Measurements from ENCODE around the gene VAV3.

VAV3 gene

GRCh38 chr1:107974090-107974489 is 9.1 kb upstream of the VAV3 start:
- no peak for DNase-seq (ENCODE audit: low read depth)

DNA sequence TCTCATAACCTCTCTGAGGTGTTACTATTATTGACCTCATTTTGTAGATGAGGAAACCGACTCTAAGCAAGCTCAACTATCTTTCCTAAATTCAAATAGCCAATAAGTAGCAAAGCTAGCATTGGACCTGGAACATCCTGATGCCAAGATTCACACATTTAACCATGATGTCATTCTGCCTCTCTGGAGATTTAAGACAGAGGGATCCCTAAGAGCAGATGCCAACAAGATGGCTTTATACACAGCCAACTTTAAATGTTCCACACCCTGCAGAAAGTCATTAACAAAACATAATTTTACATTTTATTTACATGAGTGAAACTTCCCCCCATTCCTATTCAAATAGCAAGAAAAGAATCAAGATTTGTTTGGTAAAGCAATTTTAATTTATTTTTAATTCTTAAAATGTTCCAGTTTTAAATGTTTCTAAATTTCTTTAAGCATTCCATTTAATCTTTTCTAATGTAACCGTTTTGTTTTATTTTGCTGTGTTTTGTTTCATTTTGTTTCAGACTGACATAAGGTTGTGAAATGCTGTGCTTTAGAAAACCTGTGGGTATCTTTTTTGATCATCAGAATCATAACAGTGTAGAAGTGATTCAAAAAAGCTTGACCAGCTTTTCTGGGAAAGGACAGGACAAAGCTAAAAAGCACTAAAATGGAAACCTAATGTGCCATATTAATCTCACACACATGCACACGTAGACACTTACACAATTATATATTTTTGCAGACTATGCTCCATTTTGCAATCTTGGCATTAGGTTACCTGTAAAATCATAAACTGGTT is 7.6 kb upstream of the VAV3 start:
- DNase-seq (ENCODE audit: low read depth), result no peak

DNA sequence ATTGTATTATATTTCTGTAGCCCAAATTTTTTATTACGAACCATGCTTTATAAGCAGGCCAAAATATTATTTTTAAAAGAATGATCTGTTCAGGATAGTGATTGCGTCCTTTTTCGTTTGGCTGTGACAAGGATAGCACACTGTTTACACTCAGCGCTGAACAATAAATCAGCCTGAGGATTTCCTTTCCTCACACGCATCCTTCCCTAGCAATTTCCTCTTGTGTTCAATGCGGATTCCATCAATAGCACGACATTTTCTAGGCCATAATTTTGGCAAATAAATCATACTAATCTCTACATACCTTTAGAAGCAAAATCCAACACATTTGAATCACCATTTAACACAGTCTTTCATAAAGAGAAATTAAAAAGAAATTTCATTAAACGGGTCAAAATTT is 1.6 kb upstream of the VAV3 start:
- no peak for DNase-seq (ENCODE audit: low read depth)

DNA sequence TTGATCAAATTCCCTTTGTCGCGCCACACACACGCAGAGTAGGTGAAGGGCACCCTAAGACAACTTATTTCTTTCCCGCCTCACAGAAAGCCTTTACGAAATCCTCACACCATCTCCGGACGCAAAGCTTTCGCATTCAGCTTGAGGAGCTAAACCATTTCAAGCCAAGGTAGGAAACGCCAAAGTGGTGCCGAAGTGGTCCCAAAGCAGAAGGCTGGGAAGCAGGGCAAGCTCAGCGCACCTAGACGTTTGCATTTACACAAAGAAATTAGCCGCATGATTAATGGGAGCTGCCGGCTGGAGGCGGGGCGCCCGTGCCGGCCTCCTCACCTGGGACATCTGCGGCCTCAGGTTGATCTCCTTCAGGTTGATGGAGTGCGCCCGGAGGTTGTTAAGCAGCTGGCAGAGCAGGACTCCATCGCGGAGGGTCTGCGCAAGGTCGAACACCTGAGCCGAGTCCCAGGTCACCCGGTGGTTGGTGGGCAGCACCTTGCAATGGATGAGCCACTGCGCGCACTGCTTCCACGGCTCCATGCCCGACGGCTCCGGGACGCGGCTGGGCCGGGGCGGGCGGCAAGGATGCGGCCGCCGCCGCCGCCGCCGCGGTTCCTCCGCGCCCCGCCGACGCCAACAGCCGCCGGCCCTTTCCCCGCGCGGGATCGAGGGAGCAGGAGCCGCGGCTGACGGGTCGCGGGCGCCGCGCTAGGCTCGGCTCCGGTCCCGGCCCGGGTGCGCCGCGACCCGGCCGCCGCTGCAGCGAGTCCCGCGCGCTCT is 457 bp downstream of the VAV3 start:
- no peak for DNase-seq (ENCODE audit: low read depth)

- DNase-seq (ENCODE audit: low read depth), result no peak
These were observed 1.2 kb downstream of the VAV3 start for GRCh38 chr1:107963601-107964335.

- DNase-seq (ENCODE audit: low read depth), result no peak
These were observed 2.0 kb downstream of the VAV3 start for GRCh38 chr1:107963008-107963407.

DNA sequence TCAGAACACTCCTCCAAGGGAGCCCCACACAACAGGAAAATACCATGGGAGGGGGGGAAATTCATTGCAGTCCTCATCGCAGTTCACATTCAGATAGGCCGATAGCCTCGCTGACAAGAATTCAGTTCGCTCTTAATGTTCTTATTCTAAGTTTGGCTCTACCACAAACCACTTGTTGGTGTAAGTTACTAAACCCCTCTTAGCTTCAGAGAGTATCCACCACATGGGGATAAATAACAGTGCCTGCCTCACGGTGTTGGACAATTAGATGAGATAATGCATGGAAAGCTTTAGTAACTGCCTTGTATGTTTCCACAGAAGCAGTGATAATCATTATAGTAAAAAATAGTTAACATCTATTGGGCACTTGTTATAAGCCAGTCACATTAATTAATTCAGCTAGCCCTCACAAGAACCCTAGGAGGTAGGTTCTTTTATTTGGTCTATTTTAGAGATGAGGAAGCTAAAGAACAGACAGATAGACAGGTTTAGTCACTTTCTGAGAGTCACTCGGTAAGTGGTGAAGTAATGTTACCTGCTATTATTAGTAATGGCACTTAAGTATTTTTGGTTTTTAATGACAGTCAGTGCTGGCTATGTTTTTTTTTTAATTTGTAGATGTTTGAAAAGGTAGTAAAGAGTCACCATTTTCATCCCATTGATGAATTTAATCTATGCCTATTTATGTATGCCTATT is 10.1 kb downstream of the VAV3 start:
- no peak for DNase-seq (ENCODE audit: low read depth)

DNA sequence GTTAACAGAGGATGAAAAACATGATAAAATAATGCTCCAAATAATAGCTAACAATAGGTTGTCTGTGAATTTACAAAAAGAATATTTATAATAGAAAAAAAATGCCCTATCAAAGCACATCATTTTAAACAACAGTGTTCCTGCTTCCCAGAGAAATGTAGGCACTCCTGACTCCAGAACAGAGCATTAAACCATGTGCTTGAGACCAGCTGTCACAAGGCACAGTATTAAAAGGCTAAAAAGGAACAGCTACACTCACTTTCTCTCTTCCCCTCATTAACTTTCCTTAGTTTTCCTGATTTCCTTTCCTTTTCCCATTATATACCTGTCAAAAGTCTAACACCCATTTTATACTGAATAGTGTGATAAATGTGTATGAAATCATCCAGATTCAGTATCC is 10.9 kb downstream of the VAV3 start:
- DNase-seq (ENCODE audit: low read depth), result no peak

- DNase-seq (ENCODE audit: low read depth), result no peak
These were observed 11.4 kb downstream of the VAV3 start for GRCh38 chr1:107953556-107953955.

DNA sequence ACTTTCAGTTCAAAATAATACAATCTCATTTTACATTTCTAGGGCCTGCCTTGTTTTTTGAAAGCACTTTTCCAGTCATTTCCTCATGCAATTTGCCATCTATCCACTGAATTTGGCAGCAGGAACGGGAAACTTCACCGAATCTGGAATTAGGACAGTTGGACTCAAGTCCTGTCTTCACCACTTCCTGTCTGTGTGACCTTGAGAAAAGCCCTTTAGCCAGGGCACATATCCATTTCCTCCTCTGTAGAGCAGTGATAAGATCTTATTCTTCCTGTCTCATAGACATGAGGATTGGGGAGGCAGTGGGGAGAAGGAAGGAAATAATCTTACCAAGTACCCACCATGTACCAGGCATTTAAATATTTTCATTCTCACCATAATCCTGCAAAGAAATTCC is 12.0 kb downstream of the VAV3 start:
- DNase-seq (ENCODE audit: low read depth), result no peak

DNA sequence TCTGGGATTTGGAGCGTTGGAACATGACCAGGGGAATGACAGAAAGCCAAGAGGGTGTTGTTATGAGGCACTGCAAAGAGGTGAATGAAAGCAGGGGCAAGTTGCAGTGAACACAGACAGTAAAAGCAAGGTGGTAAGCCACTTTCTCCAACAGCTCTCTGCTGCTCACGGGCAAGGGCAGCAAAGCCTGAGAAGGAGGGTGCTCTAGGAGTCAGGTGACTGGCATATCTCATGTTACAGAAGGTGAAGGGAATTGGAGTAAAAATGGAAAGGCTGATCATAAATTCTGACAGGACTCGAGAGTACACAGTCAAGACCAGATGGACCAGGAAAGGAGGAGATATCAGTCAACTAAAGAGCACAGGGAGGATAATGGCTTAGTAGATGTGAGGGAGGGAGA is 14.5 kb downstream of the VAV3 start:
- DNase-seq (ENCODE audit: low read depth), result no peak

GRCh38 chr1:107949467-107950253 is 15.3 kb downstream of the VAV3 start:
- no peak for DNase-seq (ENCODE audit: low read depth)

DNA sequence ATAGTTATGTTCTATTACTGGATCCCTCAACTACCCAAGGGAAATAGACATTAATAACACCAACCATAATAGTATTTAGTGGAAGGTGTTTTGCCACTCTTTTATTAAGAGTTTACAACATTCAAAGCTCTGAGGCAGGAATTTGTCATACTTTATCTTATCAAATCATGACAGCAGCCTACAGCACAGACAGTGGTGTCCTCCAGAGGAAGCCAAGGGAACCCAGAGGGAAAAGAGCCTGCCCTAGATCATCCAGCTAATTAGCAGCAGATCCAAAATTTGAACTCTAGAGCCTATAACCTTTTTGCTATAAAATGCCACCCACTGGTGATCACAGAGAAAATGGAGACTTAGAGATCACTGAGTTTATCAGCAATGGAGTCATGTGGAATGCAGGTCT is 18.2 kb downstream of the VAV3 start:
- no peak for DNase-seq (ENCODE audit: low read depth)

GRCh38 chr1:107943694-107944093 is 21.3 kb downstream of the VAV3 start:
- no peak for DNase-seq (ENCODE audit: low read depth)

- DNase-seq (ENCODE audit: low read depth), result no peak
These were observed 22.2 kb downstream of the VAV3 start for GRCh38 chr1:107942814-107943213.

DNA sequence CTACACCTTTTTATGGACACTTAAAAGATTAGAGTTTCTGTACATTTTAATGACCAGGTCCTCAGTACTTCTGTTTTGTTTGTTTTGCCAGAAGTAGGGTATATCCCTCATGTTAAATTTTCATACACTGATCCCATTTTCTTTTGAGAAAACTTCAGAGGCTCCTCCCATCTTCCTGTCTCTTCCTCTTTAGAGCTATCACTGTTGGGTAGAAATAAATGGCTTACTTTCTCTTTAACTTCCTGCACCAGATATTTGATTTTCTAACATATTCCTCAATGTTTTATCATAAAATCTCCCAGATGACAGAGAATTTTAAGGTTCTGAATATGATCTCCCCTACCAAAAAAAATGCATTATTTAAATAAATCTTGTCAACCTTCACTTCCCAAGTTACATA is 23.4 kb downstream of the VAV3 start:
- no peak for DNase-seq (ENCODE audit: low read depth)

- DNase-seq (ENCODE audit: low read depth), result peak; percentile 3
These were observed 23.9 kb downstream of the VAV3 start for GRCh38 chr1:107941123-107941522.

DNA sequence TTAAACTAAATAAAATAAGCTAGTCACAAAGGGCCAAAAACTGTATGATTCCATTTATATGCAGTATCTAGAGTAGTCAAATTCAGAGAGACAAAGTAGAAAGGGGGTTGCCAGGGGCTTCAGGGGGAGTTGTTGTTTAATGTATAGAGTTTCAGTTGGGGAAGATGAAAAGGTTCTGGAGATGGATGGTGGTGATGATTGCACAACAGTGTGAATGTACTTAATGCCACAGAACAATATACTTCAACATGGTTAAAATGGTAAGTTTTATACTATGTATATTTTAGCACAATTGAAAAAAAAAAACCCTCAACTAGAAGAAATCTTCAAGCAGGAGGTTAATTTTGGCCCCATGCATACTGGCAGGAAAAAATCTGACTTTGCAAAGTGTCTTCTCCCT is 24.3 kb downstream of the VAV3 start:
- no peak for DNase-seq (ENCODE audit: low read depth)

GRCh38 chr1:107940017-107940577 is 24.9 kb downstream of the VAV3 start:
- DNase-seq (ENCODE audit: low read depth), result no peak

DNA sequence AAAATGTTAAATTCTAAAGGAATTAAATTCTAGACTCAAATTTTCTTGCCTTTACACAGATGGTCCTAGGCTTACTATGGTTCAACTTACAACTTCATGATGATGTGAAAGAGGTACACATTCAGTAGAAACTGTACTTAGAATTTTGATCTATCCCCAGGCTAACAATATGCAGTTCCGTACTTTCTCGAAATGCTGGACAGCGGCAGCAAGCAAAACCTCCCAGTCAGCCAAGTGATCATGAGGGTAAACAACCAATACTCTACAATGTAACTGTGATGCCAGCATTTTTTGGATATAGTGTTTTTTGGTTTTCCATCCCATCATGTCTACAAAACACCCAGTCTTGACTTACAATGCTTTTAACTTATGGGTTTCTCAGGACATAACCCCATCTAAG is 25.7 kb downstream of the VAV3 start:
- no peak for DNase-seq (ENCODE audit: low read depth)

Measured in EH (cell line).